GM06990 (cell line): ENCODE results near the gene PHB1.

Experiments
- DNase-seq: peaks from one replicate; pipeline ENCODE4 v3.0.0-alpha.2; 2011; ENCODE audit not compliant: insufficient read length; ENCODE audit errors: extremely low read depth
- H3K27me3 ChIP-seq: replicated peaks from 2 replicates; pipeline ENCODE4 v1.6.0; 2011; ENCODE audit warnings: low read length; ENCODE audit not compliant: control insufficient read depth, insufficient read depth
- H3K36me3 ChIP-seq: 2 replicates; pipeline ENCODE4 v1.5.1; 2011; ENCODE audit warnings: low read length; ENCODE audit not compliant: control insufficient read depth, insufficient read depth
- H3K4me3 ChIP-seq: replicated peaks from 2 replicates; pipeline ENCODE4 v1.5.1; 2011; ENCODE audit warnings: low read depth, mild to moderate bottlenecking, control low read depth, low read length
- CTCF ChIP-seq: IDR thresholded peaks from 2 replicates; pipeline ENCODE4 v1.5.1; 2011; ENCODE audit warnings: low read length, control low read depth, mild to moderate bottlenecking, inconsistent platforms; ENCODE audit not compliant: insufficient read depth, poor library complexity, severe bottlenecking

Gene PHB1

DNA sequence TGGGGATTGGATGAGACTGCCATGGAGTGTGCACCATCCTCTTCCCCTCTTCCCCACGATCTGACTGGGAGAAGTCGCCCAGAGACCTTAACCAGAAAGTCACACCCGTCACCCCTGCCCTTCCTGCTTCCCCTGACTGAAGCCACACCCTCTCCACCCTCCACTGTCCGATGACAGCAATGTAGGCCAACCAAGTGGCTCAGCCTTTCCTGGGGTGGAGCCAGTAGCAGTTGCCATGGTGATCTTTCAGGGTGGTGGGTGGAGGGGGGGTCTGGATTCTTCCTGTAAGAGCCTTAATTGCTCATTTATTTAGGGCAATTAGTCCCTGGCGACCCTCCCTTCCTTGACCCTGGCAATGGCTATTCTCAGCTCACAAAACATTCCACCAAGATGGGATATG lies 37.5 kb upstream of the PHB1 start:
- Histone ChIP-seq H3K27me3 (no peaks in the 10 kb centered on the region; the same call in none of the 2 replicates), H3K4me3 (no peak overlapping the region), H3K36me3 (no peaks in the 10 kb centered on the region)
- no peak for DNase-seq
- TF ChIP-seq CTCF, result no peak

GRCh38 chr17:49450735-49451134 lies 36.1 kb upstream of the PHB1 start:
- Histone ChIP-seq H3K36me3 (no peaks in the 10 kb centered on the region), H3K27me3 (no peaks in the 10 kb centered on the region; the same call in 1 of the 2 replicates), H3K4me3 (no peak overlapping the region)
- no peak for TF ChIP-seq CTCF
- DNase-seq, result no peak

DNA sequence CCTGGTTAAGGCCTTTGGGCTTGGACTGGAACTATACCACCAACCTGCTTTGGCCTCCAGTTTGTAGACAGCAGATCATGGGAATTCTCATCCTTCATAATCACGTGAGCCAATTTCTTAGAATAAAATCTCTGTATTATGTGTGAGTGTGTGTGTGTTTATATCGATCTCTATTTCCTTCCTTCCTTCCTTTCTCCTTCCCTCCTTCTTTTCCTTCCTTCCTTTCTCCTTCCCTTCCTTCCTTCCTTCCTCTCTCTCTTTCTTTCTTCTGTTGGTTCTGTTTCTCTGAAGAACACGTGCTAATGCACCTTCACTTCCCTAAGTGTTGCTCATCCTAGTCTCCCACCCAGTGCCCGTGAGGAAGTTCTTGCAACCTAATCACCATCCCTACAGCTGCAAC lies 35.5 kb upstream of the PHB1 start:
- Histone ChIP-seq H3K27me3 (no peaks in the 10 kb centered on the region; the same call in 1 of the 2 replicates), H3K4me3 (no peak overlapping the region), H3K36me3 (no peaks in the 10 kb centered on the region)
- no peak for TF ChIP-seq CTCF
- no peak for DNase-seq

GRCh38 chr17:49447628-49448302 lies 33.1 kb upstream of the PHB1 start:
- no peaks in the 10 kb centered on the region for H3K27me3 ChIP-seq
- no peak for TF ChIP-seq CTCF
- no peak for DNase-seq
- no peak overlapping the region for H3K4me3 ChIP-seq
- no peaks in the 10 kb centered on the region for H3K36me3 ChIP-seq

GRCh38 chr17:49445591-49445990 lies 30.9 kb upstream of the PHB1 start:
- TF ChIP-seq CTCF, result no peak
- H3K36me3 ChIP-seq, result no peaks in the 10 kb centered on the region
- no peak overlapping the region for H3K4me3 ChIP-seq
- no peaks in the 10 kb centered on the region for H3K27me3 ChIP-seq
- DNase-seq, result no peak

DNA sequence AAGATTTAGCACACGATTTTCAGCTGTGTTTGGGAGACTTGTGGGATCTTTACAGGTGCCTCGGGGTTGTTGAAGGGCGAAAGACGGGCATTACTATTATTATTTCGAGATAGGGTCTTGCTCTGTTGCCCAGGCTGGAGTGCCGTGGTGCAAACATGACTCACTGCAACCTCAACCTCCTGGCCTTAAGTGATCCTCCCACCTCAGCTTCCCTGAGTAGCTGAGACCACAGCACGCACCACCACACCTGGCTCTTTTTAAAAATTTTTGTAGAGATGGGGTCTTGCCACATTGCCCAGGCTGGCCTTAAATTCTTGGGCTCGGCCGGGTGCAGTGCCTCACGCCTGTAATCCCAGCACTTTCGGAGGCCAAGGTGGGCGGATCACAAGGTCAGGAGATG lies 29.7 kb upstream of the PHB1 start:
- H3K27me3 ChIP-seq, result no peaks in the 10 kb centered on the region; the same call in 1 of the 2 replicates
- H3K4me3 ChIP-seq, result no peak overlapping the region
- no peak for TF ChIP-seq CTCF
- no peaks in the 10 kb centered on the region for H3K36me3 ChIP-seq
- DNase-seq, result no peak
